ENCODE measurements around the gene CD207.

DNA sequence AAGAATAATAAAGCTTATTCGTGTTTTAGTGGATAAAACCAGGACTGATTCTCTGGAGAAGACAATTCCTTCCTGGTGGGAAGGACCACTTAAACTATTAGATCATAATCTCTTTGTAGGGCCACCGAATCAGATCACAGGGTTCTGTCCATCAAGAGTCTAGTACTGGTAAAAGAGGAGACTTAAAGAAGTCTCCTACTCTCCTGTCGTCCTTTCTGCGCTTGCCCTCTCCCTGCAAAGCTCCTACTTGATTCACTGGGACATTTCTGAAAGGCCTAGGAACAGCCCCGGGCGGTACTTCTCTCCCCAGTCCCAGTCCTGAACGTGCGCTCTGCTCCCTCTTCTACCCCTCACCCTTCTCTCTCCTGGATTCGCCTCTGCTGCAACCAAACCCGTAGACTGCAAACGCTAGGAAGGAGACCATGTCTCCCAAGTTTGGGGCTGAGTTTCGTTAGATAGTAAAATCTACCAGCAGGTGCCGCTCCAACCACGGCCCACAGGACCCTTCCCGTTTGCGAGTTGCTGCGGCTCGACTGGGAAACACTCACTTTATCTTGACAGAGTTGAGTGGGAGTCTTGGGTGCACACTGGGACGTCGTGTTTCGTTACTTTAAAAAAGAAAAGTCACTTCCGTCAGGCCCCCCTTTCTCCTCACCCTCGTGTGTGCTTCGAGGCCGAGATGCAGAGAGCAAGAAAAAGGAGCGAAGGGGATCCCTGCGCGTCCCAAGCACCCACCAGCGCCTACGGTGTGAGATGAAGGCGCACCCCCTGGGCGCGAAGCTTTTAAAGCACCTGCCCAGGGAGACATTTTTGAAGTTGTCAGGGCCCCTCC is 46.1 kb downstream of the CD207 start:
- TF ChIP-seq GATA2 (IDR thresholded peaks at IDR 0.05; ENCODE audit: low read depth, low read length) (no peak), GATA3 (IDR thresholded peaks at IDR 0.05; ENCODE audit: low read depth, low read length) (no peak)
